GM21576 (cell line): Measurements from ENCODE around the gene STAG1.
"Not testable (repeated sequence)": the region's sequence is repeated elsewhere in the genome, so short reads cannot be mapped to it uniquely, and the experiment has no call there.

Experiments used
- ATAC-seq: cut with Tn5 transposase; IDR thresholded peaks from one replicate; pipeline ENCODE4 v1.9.1; 2021; ENCODE audit warnings: mild to moderate bottlenecking, moderate library complexity; ENCODE audit not compliant: unreplicated experiment

Gene STAG1

DNA sequence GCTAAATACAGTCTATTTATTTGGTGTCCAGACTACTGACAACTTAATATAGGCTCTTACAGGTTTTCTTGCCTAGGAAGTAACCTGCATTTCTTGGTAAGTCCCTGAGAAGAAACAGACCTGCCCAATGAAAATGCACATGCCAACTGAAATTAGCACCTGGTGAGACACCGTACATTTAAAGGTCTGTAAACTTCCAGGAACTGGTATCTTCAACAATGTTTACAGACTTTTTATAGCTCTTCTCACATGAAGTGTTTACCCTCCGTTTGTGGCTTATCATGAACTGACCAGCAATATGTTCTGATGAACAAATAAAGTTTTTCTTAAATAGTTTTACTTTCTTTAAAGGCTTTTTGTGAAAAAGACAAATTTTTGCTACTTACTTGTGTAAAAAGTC lies 408.7 kb downstream of the STAG1 start:
- ATAC-seq, result no peak

DNA sequence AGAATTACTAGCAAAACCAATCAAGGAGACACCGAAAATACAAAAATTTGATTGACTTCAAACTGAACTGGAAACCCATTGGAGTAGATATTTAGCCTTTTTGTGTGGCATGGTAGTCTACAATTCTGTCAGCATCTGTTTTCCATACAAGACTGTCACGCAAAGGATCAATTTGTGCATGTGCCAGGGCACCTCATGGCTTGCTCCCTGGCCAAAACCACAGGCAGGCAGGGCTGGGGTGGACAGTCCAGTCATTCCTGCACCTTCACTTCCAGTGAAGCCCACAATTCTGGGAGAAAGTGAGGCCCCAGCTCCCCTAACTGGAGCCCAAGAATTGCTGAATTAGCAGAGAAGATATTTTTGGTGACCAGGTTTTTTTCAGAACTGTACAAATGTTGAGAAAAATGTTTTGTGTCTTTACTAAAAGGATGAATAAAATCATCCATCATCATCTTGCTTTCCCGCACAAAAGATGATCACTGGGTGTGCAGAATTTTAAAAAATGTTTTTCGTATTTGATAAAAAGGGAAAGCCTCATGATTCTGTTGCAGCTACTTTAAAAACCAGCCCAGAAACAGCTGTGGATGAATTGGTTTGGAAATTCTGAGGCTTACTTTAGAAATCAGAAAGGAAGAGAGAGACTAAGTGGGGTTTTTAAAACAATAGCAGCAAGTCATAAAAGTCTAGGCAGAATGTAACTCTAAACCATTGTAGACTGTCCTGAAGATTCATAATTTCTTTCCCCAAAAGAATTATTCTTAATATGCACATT lies 415.7 kb downstream of the STAG1 start:
- ATAC-seq, result no peak

DNA sequence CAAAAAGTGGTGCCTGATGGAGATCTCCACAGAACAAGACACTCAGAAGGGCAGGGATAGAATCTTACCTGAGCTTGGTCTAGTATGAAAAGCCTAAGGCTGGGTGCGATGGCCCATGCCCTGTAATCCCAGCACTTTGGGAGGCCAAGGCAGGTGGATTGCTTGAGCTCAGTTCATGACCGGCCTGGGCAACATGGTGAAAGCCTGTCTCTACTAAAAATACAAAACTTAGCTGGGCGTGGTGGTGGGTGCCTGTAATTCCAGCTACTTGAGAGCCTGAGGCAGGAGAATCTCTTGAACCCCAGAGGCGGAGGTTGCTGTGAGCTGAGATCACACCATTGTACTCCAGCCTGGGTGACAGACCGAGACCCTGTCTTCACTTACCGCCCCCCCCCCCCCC lies 417.5 kb downstream of the STAG1 start:
- ATAC-seq, result not testable (repeated sequence)

GRCh38 chr3:136334209-136334608 lies 418.0 kb downstream of the STAG1 start:
- no peak for ATAC-seq

DNA sequence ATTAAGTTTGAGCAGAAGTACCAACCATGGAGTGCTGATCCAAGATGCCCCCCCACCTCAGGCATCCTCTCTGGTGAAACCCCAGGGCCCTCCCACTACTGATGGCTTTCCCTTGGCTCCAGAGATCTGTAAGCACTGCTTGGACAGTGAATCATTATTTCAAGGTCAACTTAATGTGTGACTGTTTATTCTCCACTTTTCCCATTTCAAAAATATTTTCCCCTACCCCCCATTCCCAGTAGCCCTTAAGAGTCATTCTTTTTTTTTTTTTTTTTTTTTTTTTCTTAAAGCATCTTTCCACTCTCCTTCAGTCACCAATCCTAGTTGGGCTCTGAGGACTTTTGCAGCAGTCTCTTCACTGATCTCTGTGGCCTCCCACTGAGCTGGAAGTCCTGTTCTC lies 419.4 kb downstream of the STAG1 start:
- no peak for ATAC-seq

GRCh38 chr3:136332302-136332701 lies 419.9 kb downstream of the STAG1 start:
- ATAC-seq, result no peak

DNA sequence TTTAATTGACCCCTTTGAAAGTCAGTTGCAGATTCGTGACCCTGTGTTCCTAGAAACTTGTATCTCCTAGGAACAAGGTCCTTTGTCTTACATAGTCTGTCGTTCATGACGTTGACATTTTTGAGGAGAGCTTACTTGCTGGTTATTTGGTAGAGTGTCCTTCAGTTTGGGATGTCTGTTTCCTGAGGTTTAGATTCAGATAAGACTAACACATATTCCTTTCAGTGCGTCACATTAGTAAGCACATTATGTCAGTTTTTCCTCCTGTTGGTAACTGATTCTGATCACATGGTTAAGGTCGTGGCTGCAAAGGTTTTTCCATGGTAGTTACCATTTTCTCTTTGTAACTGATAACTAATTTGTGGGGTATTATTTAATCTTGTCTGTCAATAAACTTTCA lies 421.3 kb downstream of the STAG1 start:
- no peak for ATAC-seq

DNA sequence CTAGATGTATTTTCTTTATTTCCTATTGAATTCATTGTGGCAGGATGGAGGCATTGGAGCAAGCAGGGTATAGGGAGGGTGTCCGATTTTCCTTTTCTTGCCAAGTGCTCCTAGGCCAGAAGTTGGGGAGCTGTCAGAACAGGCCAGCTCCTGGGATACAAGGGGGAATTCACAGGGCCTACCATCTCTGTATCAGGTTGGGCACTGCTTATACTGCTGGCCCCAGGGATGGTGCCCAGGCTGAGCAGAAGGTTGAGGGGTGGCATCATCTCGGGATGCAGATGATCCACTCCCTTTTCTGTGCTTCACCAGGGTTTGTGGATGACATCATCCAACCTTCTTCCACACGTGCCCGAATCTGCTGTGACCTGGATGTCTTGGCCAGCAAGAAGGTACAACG lies 422.6 kb downstream of the STAG1 start:
- no peak for ATAC-seq

GRCh38 chr3:136327671-136328070 lies 424.5 kb downstream of the STAG1 start:
- no peak for ATAC-seq

DNA sequence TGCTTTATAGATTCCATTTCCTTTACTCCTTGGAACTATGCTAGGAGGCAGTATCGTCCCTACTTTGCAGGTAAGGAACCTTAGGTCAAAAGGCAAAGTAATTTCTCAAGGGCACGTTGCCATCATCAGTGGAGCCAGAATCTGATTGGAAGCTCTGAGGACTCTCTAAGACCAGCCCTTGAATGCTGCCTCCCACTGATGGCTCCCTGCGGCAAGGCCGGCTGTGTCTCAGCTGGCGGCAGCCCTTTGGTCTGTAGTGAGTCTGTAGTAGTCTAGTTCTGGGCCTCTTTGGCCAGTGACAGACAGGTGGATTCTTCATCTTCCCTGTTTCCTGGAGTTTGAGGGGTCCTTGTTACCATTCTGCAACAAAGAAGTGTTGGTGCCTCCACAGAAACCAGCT lies 425.9 kb downstream of the STAG1 start:
- no peak for ATAC-seq

GRCh38 chr3:136311968-136312367 lies 440.2 kb downstream of the STAG1 start:
- ATAC-seq, result no peak

GRCh38 chr3:136311261-136311660 lies 440.9 kb downstream of the STAG1 start:
- no peak for ATAC-seq

GRCh38 chr3:136305879-136306278 lies 446.3 kb downstream of the STAG1 start:
- no peak for ATAC-seq

DNA sequence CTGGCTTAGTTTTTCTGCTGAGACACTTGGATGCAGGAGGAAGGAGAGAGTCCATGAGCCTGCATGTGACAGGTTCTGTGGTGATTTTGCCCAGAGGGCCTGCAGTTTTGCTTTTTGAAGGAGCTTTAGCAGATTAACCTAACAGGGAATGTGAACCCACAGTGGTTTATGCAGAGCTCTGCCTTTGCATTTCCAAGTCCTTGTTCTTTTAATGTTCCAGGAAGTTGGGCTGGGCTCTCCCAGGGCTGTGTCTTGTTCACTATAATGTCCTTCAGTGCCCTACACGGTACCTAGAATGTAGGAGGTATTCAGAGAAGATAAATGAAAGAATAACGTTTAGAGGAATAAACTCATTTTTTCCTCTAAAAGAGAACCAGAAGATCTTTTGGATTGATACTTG lies 451.7 kb downstream of the STAG1 start:
- no peak for ATAC-seq

DNA sequence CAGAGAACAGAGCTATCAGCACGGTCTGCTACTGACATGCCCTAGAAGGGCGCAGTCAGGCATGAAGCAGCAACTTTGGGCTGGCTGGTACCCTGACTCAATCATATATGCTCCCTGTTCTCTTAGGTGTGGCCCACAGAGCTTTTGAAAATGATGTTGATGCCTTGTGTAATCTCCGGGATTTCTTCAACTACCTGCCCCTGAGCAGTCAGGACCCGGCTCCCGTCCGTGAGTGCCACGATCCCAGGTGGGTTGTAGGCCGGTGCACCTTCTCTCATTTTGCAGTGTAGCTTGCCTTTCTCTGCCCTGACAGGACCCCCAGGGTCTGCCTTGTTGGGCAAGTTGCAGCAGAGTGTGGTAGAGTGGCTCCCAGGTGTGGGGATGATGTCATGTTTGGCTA lies 454.4 kb downstream of the STAG1 start:
- ATAC-seq, result no peak

- ATAC-seq, result no peak
These were observed 455.2 kb downstream of the STAG1 start for GRCh38 chr3:136296960-136297359.

DNA sequence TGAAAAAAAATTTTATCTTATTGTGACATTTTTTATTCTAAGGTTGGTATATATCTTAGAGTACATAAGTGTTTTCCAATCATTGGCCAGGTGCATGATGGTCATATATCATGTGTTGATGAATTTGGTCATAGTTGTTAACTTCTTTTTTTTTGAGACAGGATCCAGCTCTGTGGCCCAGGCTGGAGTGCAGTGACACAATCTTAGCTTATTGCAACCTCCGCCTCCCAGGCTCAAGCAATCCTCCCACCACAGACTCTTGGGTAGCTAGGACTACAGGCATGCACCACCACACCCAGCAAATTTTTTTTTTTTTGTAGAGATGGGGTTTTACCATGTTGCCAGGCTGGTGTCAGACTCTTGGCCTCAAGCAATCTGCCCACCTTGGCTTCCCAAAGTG lies 458.0 kb downstream of the STAG1 start:
- no peak for ATAC-seq

DNA sequence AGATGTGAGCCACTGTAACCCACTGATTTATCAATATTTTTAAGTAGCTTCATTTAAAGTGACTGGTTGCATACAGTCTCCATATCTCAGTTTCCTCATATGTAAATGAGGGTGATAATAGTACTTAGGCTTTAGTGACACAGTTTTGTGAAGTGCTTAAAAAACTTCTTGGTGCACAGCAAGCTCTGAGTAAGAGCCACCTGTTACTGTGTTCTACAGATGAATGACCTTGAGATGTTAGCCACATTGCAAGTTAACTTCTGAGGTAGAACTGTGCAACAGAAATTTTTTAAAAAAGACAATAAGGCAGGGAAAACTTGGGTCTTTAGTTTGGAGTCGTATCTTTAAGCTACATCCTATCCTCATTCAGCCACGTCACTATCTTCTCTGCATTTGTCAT lies 458.9 kb downstream of the STAG1 start:
- no peak for ATAC-seq

GRCh38 chr3:136292500-136292899 lies 459.7 kb downstream of the STAG1 start:
- ATAC-seq, result no peak

- no peak for ATAC-seq
These were observed 460.9 kb downstream of the STAG1 start for GRCh38 chr3:136291302-136291701.
